ENCODE results near the gene HTRA1. TPM values are rescaled to one million over a fixed set of nuclear protein-coding genes. Genes with fewer than 3 reads are reported as not detected.
A peak's percentile ranks its signal among the peaks of the same experiment; 100 is the strongest.

Gene HTRA1
- polyA plus RNA-seq, 4 donors: 183 to 212 (median 207) TPM

GRCh38 chr10:122471531-122472177, 10.3 kb downstream of the HTRA1 start:
- DNase-seq (ENCODE audit: low read depth in 4 of 4, low spot score in 3 of 4): no peak

GRCh38 chr10:122473116-122473515, 11.8 kb downstream of the HTRA1 start:
- DNase-seq (ENCODE audit: low read depth in 4 of 4, low spot score in 3 of 4): no peak

GRCh38 chr10:122474131-122474818, 12.9 kb downstream of the HTRA1 start:
- no peak for DNase-seq (ENCODE audit: low read depth in 4 of 4, low spot score in 3 of 4)

DNA sequence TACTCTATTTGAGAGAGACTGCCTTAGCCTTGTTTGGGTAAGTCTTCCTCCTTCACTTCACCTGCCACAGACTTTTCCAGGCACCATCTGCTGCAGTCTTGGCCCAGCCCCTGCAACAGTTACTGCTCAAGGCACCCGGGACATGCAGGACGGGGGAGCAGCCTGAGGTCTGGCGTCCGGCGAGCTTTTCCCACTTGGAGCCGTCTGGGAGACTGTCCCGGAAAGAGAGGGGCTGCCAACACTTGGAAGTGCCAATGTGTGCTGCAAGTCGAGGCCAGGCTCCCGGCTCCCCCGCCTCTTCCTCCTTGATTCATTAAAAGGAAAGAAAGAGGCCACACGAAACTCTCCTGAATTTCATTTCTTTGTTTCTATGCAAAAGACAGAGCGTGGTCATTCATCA, 13.7 kb downstream of the HTRA1 start:
- no peak for DNase-seq (ENCODE audit: low read depth in 4 of 4, low spot score in 3 of 4)

- no peak for DNase-seq (ENCODE audit: low read depth in 4 of 4, low spot score in 3 of 4)
Measured at GRCh38 chr10:122475591-122476332, 14.4 kb downstream of the HTRA1 start.

DNA sequence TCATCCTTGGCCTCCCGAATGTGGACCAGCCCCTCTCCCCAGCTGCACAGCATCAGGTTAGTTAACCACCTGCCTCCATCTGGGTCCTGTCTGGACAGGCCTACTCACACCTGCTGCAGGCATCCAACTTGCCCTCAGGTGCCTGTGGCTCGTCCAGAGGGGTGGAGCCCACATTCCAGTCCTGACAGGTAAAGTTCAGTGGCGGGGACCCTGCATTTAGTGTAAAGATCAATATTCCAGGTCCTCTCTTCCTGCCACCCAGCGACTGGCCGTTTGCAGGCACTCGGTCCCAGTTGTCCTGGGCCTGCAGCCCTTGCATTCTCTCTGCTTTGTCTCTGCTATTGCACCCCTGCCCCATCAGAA, 15.0 kb downstream of the HTRA1 start:
- DNase-seq (ENCODE audit: low read depth in 4 of 4, low spot score in 3 of 4): no peak

DNA sequence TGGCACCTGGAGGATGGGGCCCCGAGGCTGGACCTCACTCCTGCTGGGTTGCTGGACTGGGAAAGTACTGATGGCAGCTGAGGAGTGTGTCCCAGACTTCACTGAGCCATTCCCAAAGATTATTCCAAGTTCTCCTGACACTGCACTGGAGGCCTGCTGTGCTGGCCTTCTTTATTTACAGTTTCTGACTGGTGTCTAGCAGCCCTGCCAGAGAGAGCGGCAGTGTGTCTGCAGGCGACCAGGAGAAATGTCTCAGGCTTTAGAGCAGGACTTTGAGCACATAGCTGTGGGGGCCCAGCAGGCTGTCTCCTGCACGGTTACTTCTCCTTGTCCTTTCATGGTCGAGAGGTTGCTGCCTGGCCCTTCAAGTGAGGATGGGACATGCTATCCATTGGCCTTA, 16.1 kb downstream of the HTRA1 start:
- no peak for DNase-seq (ENCODE audit: low read depth in 4 of 4, low spot score in 3 of 4)

- DNase-seq (ENCODE audit: low read depth in 4 of 4, low spot score in 3 of 4): no peak
Measured at GRCh38 chr10:122478971-122479370, 17.6 kb downstream of the HTRA1 start.

DNA sequence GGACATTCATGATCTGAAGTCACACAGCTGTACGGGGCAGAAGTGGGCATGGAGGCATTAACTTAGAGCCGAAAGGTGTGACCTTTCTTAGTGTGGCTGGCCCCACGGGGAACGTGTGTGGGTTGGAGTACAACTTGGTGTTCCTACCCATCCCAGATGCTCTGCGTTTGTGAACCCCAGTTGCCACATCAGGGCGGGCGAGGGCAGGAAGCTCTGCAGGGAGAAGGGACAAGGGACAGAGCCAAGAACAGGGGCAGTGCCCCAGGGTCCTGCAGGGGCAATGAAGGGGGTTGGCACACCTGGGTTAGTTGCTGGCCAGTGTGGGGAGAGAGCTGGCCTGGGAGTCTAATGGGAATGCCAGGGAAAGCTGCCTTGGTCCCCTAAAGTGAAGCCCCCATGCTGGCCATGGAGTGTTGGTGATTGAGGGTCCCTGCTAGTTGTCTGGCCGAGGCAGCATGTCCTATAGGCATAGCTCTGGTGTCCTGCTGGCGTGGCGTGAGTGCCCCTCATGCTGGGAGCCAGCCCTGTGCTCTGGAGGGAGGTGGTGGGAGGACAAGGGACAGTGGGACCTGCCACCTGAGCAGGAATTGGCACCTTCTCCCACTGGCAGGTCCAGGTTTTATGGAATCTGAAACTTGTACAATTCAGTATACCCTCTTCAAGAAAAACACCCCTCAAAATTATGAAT, 18.9 kb downstream of the HTRA1 start:
- DNase-seq (ENCODE audit: low read depth in 4 of 4, low spot score in 3 of 4): no peak

DNA sequence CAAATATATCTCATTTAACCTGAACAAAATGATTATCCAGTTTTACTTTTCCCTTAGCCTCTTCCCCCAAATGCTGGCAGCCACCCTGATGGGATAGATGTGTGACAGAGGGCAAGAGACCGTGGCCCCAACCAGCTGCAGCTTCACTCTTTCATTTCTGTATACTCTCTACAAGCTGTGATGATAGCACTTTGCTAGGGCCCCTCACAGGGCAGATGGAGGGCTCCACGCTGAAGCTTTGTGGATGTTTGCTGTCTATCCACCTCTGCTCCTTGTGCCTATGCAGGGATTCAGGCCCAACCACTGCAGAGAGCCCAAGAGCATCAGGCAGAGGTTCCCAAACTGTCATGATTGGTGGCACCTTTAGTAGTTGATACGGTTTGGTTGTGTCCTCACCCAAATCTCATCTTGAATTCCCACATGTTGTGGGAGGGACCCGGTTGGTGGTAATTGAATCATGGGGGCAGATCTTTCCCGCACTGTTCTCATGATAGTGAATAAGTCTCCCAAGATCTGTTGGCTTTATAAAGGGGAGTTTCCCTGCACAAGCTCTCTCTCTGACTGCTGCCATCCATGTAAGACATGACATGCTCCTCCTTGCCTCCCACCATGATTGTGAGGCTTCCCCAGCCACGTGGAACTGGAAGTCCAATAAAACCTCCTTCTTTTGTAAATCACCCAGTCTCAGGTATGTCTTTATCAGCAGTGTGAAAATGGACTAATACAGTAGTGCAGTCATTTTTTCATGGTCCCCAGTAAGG, 20.1 kb downstream of the HTRA1 start:
- no peak for DNase-seq (ENCODE audit: low read depth in 4 of 4, low spot score in 3 of 4)

DNA sequence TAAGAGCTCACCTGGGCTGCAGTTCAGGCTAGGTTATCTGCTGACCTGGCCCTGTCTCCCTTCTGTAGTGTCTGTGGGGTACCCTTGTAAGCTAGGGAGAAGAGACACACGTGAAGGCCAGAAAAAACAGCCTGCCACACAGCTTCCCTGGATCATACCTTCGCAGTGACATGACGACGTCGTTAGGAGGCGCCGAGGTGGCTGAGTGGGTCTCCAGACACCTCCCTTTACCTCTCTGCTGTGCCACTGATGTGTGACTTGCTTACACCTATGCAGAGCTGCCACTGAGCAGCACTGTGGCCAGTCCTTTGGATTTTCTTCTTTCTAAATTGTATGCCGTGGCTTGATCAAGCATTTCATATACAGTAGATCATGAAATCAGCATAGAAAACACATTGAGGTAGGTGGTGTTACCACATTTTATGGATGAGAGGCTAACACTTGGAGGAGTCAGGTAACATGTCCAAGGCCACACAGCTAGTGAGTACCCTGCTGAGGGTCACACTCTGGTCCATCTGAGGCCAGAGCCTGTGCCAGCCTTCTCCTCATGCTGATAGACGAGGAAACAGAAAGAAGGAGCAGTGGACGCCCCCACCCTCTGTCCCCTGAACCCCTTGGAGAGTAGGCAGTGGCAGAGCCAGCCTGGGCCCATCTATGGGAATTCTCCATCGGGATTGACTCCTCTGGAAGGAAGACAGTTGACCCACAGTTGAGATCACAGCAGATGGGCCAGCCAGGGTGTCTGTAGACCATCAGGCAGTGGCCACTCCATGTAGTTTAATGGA, 23.1 kb downstream of the HTRA1 start:
- no peak for DNase-seq (ENCODE audit: low read depth in 4 of 4, low spot score in 3 of 4)

DNA sequence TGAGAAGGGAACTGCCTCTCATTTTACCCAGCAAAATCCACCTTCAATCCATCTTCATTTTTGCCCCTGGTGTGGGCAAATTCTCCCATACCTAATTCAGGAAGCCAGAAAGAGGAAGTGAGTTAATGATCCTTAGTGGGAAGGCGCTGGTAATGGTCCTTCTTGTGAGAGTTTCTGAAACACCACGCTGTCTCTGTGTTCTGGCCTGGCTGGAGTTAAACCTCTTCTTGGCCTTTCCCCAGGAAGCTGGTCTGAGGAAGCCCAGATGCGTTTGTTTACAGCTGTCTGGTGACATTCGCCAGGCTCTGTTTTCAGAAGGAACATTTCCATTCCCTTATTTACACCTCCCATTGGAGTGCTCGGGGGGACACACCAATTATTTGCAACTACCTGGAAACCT, 24.3 kb downstream of the HTRA1 start:
- DNase-seq (ENCODE audit: low read depth in 4 of 4, low spot score in 3 of 4): no peak

GRCh38 chr10:122486406-122487080, 25.2 kb downstream of the HTRA1 start:
- no peak for DNase-seq (ENCODE audit: low read depth in 4 of 4, low spot score in 3 of 4)

- DNase-seq (ENCODE audit: low read depth in 4 of 4, low spot score in 3 of 4): peak in 1 of 4 donors; percentile 42
Measured at GRCh38 chr10:122487174-122487765, 25.9 kb downstream of the HTRA1 start.

GRCh38 chr10:122490268-122490667, 28.9 kb downstream of the HTRA1 start:
- DNase-seq (ENCODE audit: low read depth in 4 of 4, low spot score in 3 of 4): no peak

DNA sequence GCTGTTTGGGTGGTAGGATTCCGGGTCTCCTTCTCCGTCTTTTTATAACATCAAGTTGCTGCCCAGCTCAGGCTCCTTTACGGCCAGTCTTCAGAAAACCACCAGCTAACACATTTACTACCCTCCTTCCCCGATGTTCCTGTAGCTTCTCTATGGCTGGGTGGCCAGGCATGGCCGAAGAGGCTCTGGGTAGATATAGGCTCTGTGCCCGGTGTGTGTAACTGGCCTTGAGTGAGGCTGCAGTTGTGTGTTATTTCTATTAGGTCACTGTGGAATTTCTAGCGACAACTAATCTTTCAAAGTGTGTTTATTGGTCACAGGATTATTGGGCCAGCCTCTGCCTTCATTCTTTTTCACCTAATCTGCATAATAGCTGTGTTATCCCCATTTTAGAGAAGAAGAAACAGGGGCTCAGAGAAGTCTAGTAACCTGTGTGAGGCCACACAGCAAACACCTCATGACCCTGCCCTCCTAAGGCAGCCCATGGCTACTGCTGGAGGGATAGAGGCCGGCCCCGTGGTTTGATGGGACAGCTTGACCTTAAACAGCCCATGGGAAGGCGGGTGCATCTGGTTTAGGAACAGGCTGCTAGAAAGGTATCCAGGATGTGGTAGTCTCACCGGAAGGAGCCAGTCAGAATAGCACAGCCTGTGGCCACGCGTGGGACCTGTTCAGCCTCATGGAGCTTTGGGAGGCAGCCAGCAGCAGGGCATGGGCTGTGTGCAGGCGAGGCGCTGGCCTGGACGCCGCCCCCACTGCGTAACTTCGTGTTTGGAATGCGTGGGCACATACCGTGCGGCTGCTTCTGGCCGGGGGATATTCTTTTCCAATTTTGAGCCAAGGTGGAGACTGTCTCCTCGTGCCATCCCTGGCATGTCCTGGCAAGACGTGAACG, 29.7 kb downstream of the HTRA1 start:
- no peak for DNase-seq (ENCODE audit: low read depth in 4 of 4, low spot score in 3 of 4)

DNA sequence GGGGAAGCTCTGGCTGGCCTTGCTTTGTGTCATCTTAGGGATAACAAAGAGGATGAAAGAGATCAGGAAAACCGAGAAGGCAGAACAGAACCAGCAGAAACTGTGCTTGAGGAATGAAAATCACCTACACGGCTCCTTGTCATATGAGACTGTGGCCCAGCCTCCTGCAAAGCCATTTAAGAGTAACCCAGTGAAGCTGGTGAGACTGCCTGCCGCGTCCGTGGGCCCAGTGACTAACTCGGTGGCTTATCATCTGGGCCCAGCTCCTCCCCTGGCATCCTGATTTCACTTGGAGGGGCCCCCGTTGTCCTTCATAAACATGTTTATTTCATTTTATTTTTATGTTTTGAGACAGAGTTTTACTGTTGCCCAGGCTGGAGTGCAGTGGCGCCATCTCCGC, 30.7 kb downstream of the HTRA1 start:
- no peak for DNase-seq (ENCODE audit: low read depth in 4 of 4, low spot score in 3 of 4)

GRCh38 chr10:122492999-122493481, 31.7 kb downstream of the HTRA1 start:
- DNase-seq (ENCODE audit: low read depth in 4 of 4, low spot score in 3 of 4): no peak
